ENCODE data around the gene GRAMD2A.

- TF ChIP-seq CTCF (tag by site-specific recombination; IDR thresholded peaks at IDR 0.05) (no peak), ZEB2 (tag by site-specific recombination; IDR thresholded peaks at IDR 0.05) (peak; percentile 81), TRIM28 (IDR thresholded peaks at IDR 0.05; ENCODE audit: borderline replicate concordance, low read length) (no peak), ZNF670 (tag by site-specific recombination; IDR thresholded peaks at IDR 0.05; ENCODE audit: low read depth) (no peak), ZNF114 (tag by site-specific recombination; IDR thresholded peaks at IDR 0.05) (no peak), ZNF449 (tag by site-specific recombination; IDR thresholded peaks at IDR 0.05) (no peak), ZNF623 (tag by site-specific recombination; IDR thresholded peaks at IDR 0.05) (peak; percentile 21; the same call in 1 of the 2 replicates), KLF16 (tag by site-specific recombination; IDR thresholded peaks at IDR 0.05) (peak; percentile 97), ZNF202 (tag by site-specific recombination; IDR thresholded peaks at IDR 0.05; ENCODE audit: borderline replicate concordance) (no peak), KLF17 (tag by site-specific recombination; IDR thresholded peaks at IDR 0.05) (peak; percentile 82), ZNF398 (tag by site-specific recombination; IDR thresholded peaks at IDR 0.05) (peak; percentile 78), SETDB1 (IDR thresholded peaks at IDR 0.05; ENCODE audit: insufficient read length, low read length) (no peak), ZBTB7A (tag by site-specific recombination; IDR thresholded peaks at IDR 0.05; ENCODE audit: low read depth) (peak; percentile 77; the same call in 1 of the 2 replicates), PBX3 (CRISPR knock-in tag; IDR thresholded peaks at IDR 0.05) (no peak; the same call in 1 of the 2 replicates)
These were observed 79.3 kb downstream of the GRAMD2A start, which contains the start of the genes MYO9A and SENP8 for GRCh38 chr15:72118017-72118978.

All from HEK293 (cell line).